Measurements from ENCODE around the gene IFNAR1. TPM values are rescaled to one million over a fixed set of nuclear protein-coding genes. Genes with fewer than 3 reads are reported as not detected.

The IFNAR1 gene
- total RNA-seq, 1 donor from 2014 or later = 8.8 TPM

- DNase-seq (ENCODE audit: low read depth) = no peak
- no peak overlapping the region for H3K4me3 ChIP-seq (ENCODE audit: low read depth, low read length)
- TF ChIP-seq, protein P1, sequence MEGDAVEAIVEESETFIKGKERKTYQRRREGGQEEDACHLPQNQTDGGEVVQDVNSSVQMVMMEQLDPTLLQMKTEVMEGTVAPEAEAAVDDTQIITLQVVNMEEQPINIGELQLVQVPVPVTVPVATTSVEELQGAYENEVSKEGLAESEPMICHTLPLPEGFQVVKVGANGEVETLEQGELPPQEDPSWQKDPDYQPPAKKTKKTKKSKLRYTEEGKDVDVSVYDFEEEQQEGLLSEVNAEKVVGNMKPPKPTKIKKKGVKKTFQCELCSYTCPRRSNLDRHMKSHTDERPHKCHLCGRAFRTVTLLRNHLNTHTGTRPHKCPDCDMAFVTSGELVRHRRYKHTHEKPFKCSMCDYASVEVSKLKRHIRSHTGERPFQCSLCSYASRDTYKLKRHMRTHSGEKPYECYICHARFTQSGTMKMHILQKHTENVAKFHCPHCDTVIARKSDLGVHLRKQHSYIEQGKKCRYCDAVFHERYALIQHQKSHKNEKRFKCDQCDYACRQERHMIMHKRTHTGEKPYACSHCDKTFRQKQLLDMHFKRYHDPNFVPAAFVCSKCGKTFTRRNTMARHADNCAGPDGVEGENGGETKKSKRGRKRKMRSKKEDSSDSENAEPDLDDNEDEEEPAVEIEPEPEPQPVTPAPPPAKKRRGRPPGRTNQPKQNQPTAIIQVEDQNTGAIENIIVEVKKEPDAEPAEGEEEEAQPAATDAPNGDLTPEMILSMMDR (conservative IDR thresholded peaks at IDR 0.05; ENCODE audit: low read depth, low read length) = no peak
Measured at GRCh38 chr21:33302796-33303195, 22.0 kb upstream of the IFNAR1 start.

DNA sequence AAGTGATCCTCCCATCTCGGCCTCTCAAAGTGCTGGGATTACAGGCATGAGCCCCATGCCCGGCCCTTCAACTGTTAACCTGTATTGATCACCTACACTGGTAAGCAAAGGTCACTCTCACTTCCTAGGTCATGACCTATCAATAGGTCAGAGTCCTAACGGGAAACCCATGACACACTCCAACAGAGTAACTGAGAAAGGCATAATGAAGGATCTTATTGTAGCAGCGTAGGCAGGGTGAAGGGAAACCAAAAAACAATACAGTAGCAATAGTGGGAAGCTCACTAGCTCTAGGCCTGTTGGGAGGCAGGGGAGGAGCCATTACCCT is 19.5 kb upstream of the IFNAR1 start:
- TF ChIP-seq, protein P1 (conservative IDR thresholded peaks at IDR 0.05; ENCODE audit: low read depth, low read length) = no peak
- DNase-seq (ENCODE audit: low read depth) = no peak
- no peak overlapping the region for H3K4me3 ChIP-seq (ENCODE audit: low read depth, low read length)

DNA sequence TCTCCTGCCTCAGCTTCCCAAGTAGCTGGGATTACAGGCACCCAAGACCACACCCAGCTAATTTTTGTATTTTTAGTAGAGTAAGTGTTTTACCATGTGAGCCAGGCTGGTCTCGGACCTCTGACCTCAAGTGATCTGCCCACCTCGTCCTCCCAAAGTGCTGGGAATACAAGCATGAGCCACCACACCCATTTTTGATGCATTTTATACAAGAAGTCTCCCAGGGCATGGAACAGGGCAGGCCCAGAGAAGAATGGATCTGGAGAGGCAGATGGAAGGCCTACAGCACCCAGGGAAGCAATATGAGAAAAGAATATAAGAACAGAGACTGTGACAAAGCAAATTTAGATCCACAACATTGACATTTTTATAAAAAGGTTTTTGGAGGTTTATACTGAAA is 18.8 kb upstream of the IFNAR1 start:
- TF ChIP-seq, protein P1 (conservative IDR thresholded peaks at IDR 0.05; ENCODE audit: low read depth, low read length) = no peak
- no peak for DNase-seq (ENCODE audit: low read depth)
- H3K4me3 ChIP-seq (ENCODE audit: low read depth, low read length) = no peak overlapping the region

- no peak overlapping the region for H3K4me3 ChIP-seq (ENCODE audit: low read depth, low read length)
- TF ChIP-seq, protein P1 (conservative IDR thresholded peaks at IDR 0.05; ENCODE audit: low read depth, low read length) = no peak
- DNase-seq (ENCODE audit: low read depth) = no peak
Measured at GRCh38 chr21:33308586-33309490, 15.9 kb upstream of the IFNAR1 start.

GRCh38 chr21:33309778-33310177 is 15.0 kb upstream of the IFNAR1 start:
- TF ChIP-seq, protein P1 (conservative IDR thresholded peaks at IDR 0.05; ENCODE audit: low read depth, low read length) = no peak
- no peak for DNase-seq (ENCODE audit: low read depth)
- H3K4me3 ChIP-seq (ENCODE audit: low read depth, low read length) = no peak overlapping the region

DNA sequence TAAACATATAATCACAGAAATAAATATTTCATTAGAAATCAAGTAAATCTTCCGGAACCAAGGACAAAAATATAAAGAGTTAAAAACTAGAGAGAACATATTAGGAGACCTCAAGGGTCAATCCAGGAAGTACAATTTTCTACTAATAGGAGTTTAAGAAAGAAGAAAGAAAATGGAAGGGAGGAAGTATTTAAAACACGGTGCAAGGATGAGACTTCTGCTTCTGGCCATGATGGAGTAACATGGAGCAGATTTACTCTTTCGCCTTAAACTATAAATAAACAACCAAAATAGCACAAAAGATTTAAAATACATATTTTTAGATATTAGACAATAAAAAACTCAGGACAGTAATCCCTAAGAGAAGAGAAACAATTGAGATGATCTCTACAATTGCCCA is 12.6 kb upstream of the IFNAR1 start:
- DNase-seq (ENCODE audit: low read depth) = no peak
- TF ChIP-seq, protein P1 (conservative IDR thresholded peaks at IDR 0.05; ENCODE audit: low read depth, low read length) = no peak

GRCh38 chr21:33313183-33313582 is 11.6 kb upstream of the IFNAR1 start:
- DNase-seq (ENCODE audit: low read depth) = no peak
- TF ChIP-seq, protein P1 (conservative IDR thresholded peaks at IDR 0.05; ENCODE audit: low read depth, low read length) = no peak
- no peak overlapping the region for H3K4me3 ChIP-seq (ENCODE audit: low read depth, low read length)

More for the DNA sequence above, 12.6 kb upstream of the IFNAR1 start:
- H3K4me3 ChIP-seq (ENCODE audit: low read depth, low read length) = no peak overlapping the region

All from epithelial cell of proximal tubule (primary cell).